NCI-H2081 treated with DMSO at 0.1 percent for 48 hours (cell line): ENCODE data around the gene SERPINA1.
"Not testable (repeated sequence)": the region's sequence is repeated elsewhere in the genome, so short reads cannot be mapped to it uniquely, and the experiment has no call there.

ENCODE experiments used
- DNase-seq: peaks from one replicate; lab custom pipeline; 2025; lab: John Stamatoyannopoulos, UW

SERPINA1 gene

DNA sequence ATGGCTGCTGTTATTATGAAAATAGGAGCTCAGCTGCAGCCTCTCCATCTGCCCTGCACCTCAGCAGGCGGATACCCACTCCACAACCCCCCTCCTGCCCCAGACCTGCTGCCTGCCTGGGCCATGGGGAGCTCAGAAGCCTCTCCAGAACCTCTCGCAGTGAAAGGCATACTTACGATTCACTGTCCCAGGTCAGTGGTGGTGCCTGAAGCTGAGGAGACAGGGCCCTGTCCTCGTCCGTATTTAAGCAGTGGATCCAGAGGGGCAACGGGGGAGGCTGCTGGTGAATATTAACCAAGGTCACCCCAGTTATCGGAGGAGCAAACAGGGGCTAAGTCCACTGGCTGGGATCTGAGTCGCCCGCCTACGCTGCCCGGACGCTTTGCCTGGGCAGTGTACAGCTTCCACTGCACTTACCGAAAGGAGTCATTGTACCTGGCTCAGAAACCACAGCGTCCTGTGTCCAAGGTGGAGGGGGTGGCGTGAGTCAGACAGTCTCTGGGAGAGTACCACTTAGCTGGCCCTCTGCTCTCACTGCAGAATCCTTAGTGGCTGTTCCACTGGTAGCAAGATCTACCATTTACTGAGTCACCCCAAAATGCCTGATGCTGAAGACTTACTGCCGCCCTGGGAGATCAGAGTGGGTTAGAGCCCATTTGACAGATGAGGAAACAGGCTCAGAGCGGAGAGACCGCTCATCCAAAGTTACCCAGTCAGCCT is at the start of gene SERPINA1:
Gene SERPINA1 (minus strand): TSS at position 219 of the 720 bp plus-strand sequence. CDS start 5,365 bp downstream, outside the sequence.
- DNase-seq, result no peak

DNA sequence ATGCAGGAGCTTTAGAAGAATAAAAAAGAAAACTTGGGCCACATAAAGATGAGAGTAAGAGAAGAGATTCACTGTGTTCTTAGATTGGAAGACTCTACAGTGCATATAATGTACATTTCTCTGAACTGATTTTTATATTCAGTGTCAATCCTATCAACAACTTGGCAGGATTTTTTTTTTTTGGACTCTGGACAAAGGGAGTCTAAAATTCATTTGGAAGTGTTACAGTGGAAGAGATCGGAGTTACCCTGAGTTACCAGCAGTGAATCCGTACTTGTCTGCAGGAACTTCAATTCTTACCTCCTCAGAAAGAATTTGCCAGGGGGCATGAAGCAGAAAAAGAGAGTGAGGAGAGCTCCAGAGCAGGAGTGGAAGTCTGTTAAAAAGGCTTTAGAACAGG is 40.2 kb upstream of the SERPINA1 start:
- DNase-seq, result no peak

DNA sequence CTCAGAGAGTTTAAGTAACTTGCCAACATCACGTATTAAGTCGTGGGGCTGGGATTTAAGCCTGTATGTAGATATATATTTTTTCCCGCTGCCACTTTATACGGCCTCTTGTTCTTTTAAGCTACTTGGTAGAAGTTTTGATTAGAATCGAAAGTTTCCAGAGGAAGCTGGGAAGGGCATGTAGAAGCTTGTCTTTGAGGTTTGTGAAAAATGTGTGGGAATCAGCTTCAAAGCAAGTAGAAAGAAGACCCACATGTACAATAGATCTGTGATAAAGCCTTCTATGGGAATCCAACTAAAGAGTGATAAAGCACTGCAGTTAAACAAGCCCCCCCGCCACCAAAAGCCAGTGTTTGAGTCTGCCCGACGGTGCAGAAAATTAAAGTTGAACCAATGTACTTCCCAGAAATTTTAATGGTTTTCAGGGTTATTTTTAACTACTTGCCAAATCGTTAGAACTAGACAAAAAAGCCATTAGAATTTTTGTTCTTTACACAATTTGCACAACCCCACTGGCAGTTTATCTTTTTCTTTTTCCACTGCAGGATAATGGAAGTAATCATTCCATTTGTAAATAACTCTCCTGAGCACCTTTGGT is 38.7 kb upstream of the SERPINA1 start:
- DNase-seq, result no peak

- DNase-seq, result no peak
Measured at GRCh38 chr14:94426526-94426925, 38.1 kb upstream of the SERPINA1 start.

DNA sequence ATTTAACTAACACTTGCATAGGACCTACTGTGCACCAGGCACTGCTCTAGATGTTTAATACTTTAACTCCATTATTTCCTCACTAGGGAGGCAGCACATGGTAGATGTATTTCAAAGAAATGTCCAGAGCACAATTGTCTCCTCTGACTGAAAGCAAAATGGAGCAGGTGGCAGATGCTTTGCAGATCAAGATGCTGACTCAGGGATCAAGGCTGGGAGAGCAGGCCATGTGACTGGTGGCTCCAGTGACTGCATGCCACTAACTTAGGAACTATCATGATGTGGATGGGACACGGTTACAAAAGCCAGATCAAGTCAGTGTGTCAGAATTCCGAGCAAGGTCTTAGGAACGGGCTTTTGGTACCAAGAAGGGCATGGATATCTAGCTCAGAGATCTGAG is 36.0 kb upstream of the SERPINA1 start:
- DNase-seq, result no peak

DNA sequence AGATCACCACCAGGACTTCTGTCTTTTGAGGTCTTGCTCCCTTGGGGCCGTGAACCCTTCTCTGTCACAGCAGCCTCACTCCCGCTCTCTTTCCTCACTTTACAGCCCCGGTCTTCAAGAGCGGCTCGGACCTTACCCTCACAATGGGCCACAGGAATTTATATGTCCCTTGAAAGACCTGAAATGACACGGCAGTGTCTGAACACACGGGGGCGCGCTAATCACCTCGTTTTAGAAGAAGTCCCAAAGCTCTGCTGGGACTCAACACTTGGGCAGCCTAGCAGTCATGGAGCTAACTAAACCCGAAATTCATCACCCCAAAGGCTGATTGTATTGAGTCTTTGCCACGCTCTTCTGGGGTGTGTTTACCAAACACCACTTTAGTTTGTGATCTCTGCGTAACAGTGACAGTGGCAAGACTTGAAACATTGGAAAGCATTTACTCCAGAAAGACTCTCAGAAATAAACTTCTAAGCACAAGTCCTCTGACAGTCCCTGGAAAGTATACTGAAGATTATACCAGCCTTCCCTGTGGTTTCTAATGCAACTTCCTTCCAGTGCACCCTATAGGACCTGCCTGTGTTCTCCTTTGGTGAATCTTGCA is 35.2 kb upstream of the SERPINA1 start:
- no peak for DNase-seq

GRCh38 chr14:94421316-94421715 is 32.9 kb upstream of the SERPINA1 start:
- no peak for DNase-seq

GRCh38 chr14:94417497-94418205 is 29.2 kb upstream of the SERPINA1 start:
- not testable (repeated sequence) for DNase-seq

- DNase-seq, result no peak
Measured at GRCh38 chr14:94412671-94413638, 24.6 kb upstream of the SERPINA1 start.

- no peak for DNase-seq
Measured at GRCh38 chr14:94411638-94412037, 23.2 kb upstream of the SERPINA1 start.

DNA sequence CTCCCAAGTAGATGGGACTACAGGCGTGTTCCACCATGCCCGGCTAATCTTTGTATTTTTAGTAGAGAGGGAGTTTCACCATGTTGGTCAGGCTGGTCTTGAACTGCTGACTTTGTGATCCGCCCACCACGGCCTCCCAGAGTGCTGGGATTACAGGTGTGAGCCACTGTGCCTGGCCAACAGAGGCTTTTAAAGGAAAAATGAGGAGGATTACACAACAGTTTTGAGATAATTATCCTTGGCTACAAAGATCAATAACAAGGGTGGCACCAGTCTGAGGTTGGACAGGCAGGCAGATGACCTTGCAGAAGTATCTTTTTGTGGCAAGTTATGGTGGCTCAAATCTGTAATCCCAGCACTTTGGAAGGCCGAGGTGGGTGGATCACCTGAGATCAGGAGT is 21.0 kb upstream of the SERPINA1 start:
- not testable (repeated sequence) for DNase-seq

GRCh38 chr14:94408546-94409095 is 20.2 kb upstream of the SERPINA1 start:
- DNase-seq, result no peak

GRCh38 chr14:94407906-94408305 is 19.5 kb upstream of the SERPINA1 start:
- DNase-seq, result no peak

DNA sequence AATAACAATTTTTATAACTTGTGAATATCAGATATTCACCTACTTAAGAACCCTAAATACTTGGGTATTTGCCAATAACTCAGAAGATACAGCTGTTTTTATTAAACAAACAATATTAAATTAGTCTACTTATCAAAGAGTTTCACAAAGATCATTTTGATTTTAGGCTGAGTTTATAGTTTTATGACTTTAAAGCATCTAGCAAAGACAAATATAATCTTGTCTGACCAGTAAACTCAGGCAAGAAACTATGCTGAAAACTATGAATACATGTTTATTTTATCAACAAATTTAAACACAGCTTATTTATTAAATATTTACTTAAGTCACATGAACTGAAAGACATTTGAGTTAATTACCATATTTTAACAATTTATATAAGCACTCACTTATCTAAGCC is 18.5 kb upstream of the SERPINA1 start:
- no peak for DNase-seq

DNA sequence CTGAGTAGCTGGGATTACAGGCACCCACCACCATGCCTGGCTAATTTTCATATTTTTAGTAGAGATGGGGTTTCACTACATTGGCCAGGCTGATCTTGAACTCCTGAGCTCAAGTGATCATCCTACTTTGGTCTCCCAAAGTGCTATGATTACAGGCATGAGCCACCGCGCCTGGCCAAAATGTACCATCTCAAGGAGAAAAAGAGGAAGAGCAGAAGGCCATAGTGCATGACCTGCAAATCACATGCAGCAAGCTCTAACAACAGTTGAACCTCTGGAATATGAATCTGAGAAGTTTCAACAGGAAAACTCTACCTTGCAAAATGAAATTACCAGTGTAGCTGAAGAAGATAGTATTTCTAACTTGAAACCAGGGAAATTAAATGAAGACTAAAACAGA is 17.1 kb upstream of the SERPINA1 start:
- DNase-seq, result no peak

DNA sequence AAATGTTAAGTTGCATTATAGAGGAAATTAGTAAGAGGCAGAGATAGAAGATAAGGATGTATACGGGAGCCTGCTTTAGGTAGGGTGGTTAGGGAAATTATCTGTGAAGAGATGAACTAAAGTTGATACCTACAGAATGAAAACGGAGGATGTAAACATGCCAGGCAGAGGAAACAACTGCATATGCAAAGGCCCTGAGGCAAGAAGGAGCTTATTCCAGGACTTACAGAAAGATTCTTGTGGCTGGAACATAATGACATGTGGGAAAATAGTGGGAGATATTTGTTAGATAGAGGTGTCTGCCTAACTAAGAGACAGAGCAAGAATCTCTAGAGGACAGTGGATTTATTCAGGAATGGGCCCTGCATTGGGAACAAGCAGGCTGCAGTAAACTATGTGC is 16.2 kb upstream of the SERPINA1 start:
- DNase-seq, result no peak

DNA sequence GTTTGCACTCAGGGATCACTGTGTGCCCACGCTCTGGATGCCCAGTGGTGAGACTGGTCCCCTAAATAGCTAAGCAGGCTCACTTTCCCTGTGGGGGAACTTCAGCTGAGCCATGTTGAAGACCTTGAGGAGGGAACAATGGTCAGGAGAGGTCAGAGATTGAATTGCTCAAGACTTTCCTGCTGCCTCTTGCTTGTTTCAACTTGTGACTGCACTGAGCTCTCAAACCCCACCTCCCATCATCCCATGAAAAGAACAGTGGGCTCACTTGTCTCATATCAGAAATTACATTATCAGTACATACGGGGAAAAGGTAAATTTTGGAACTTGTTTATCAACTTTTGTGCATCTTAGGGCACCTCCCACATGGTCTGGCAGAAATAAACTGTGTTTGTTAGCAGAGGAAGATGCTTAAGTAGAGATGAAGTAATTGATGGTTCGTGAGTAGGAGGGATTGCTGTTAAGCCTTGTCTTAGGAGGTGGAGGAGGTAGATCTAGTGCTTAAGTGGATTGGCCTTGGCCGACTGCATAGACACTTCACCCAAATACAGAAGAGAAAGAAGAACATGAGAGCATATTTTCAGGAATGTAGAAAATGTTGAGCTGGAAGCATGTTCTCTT is 15.0 kb upstream of the SERPINA1 start:
- no peak for DNase-seq

DNA sequence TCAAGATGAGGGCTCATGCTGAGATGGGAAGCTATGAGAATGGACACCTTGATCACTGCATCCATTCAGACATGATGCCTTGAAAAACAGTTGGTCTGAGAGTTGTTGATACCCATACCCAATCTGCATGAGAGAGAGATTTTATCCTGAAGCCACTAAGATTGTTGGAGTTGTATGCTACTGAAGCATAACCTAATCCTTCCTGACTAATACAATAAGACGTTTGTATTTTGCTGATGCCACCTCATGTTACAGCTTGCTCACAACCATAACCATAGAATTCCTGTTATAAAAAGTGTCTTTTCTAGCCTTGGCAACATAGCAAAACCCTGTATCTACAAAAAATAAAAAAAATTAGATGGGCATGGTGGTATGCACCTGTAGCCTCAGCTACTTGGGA is 12.7 kb upstream of the SERPINA1 start:
- no peak for DNase-seq

- DNase-seq, result no peak
Measured at GRCh38 chr14:94400422-94400841, 12.0 kb upstream of the SERPINA1 start.

- no peak for DNase-seq
Measured at GRCh38 chr14:94398536-94398935, 10.1 kb upstream of the SERPINA1 start.

- no peak for DNase-seq
Measured at GRCh38 chr14:94398182-94398479, 9.7 kb upstream of the SERPINA1 start.
